Measurements from ENCODE around the gene RAD54L. TPM values are rescaled to one million over a fixed set of nuclear protein-coding genes. Genes with fewer than 3 reads are reported as not detected.

Gene RAD54L
- total RNA-seq, 1 experiment from 2014 or later, result 20.6 TPM

DNA sequence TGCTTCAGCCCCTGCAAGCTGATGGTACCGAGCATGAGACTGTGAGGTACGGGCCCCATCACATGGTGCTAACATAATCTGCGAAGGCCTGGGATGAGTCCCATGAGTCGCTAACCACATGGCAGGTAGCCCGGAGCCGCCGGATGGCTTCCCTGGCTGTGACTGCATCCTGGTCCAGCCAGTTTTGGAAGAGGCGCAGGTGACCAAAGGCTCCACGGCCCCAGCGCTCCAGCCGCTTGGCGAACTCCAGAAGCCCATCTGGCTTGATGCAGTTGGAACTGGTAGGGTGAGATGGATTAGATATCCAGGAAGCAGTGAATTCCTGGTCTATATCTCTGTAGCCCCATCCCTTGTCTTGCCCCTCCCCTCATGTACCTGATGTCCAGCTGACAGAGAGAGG lies 31.2 kb downstream of the RAD54L start:
- in situ Hi-C loops (cut with HindIII; ENCODE audit: low sequenced_read_pairs), result no loop called here
- DNase-seq (ENCODE audit: low spot score), result peak; percentile 87

DNA sequence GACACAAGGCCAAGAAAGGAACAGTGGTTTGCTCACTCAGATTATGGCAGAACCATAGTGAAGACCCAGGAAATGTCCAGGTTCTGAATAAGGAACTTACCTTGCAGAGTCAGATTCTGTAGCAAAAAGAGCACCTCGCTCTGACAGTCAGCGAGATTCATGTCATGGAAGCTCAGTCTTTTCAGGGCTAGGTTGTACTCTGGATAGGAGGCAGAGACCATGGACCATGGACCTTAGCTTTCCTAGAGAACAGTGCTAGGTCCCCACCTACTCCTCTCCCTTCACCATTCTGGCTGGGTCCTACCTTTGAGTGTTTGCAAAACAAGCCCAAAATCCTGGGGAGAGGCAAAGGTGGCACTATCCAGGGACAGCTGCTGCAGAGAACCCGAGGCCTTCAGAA lies 32.5 kb downstream of the RAD54L start:
- DNase-seq (ENCODE audit: low spot score), result no peak
- in situ Hi-C loops (cut with HindIII; ENCODE audit: low sequenced_read_pairs), result no loop called here

DNA sequence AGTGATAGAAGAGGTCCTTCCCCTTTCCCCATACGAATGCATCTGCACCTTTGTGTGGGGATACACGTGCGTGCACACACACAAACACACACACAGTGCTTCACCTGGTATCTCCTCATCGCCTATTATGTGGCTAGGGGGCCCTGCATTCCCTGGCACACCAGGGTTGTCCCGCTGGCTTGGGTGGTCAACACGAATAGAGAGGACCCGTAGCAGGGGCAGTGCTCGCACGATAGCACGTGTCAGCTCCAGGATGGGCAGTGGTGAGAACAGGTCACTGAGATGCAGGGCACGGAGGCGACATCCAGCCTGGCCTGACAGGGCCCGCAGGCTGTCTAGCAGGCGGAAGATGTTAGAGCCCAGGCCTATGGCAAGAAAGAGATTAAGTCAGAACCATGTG lies 33.5 kb downstream of the RAD54L start:
- in situ Hi-C loops (cut with HindIII; ENCODE audit: low sequenced_read_pairs), result no loop called here
- no peak for DNase-seq (ENCODE audit: low spot score)

DNA sequence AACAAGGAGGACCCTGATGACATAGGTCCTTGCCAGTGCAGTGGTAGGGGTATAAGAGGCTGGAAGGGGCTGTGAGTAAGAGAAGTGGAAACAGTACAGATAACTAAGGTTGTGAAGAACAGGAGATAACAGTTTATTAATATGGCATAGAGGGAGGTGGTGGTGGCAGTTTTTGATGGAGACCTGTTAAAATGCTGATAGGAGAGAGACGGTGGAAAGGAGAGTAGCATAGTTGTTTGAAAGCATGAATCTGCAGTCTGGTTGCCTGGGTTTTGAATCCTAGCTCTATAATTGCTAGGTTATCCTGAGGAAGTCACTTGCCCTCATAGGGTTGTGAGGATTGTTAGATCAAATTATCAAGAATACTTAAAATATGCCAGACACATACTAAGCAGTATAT lies 36.5 kb downstream of the RAD54L start:
- DNase-seq (ENCODE audit: low spot score), result no peak
- in situ Hi-C loops (cut with HindIII; ENCODE audit: low sequenced_read_pairs), result no loop called here

DNA sequence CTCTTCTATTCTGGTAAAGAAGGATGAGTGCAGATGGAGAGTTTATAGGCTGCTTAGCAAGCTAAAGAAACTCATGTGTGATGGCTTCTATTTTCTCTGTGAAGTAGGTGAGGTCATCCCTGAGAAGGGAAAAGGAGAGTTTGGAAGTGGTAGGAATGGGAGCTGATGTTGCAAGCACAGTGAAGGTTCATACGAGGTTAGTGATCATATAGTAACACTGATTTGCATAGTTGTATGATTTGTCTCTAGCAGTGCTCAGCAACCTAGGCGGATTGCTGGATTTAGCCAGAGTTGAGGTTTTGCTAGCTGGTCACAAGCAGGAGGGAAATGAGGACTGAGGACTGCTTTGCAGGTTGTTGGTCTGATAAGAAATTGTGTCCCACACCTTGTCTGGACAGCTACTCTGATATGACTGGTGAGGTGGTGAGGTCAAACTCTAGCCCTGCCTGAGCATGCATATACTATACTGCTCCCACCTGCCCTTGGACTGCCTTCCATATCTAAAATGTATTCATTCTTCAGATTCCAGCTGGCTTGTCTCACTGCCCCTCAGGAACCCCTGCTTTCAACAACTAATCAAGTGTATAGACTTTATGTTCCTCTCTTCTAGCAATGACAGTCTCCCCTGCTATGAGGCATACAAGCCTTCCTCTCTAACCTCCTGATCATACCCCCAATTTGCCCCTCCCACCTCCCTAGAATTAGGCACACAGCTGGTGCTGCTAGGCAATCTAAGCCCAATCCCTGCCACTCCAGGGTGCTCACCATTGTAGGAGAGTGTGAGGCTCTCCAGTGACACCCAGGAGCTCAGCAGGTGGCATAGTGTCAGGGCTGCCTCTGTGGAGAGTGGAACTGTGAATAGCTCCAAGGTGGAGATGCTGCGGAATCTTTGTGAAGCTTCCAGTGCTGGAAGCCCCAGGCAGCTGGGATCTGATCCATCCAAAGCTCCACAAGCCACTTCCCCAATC lies 37.3 kb downstream of the RAD54L start:
- DNase-seq (ENCODE audit: low spot score), result no peak
- in situ Hi-C loops (cut with HindIII; ENCODE audit: low sequenced_read_pairs), result no loop called here

DNA sequence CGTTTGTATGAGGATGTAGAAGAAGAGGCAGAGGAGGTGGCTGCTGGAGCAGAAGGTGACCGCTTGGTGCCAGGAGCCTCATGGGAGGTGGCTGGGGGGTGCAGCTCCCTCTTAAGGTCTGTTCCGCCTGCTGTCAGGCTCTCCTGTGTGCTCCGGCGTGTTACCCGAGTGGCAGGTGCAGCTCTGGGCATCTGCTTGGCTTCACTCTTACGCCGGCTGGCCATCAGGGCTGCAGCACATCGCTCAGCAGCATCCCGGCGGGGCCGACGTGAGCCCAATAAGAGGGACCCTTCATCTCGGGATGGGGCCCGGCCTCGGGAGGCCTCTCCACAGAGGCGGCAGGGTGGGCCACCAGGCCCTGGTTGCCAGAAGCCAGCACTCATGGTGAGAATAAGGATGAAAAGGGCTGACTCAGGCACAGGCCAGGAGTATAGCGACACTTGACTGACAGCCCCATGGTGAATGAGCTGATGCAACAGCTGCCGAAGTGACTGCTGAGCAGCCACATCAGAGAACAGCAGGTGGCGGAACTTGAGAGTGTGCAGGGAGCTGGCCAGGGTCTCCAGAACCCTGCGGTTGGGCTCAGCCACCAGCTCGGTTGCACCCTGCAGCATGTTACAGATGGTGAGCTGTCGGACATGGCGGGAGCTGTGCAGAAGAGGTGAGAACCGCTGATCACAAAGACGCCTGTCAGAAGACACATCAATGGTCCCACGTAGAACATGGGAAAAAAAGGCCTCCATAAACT lies 38.3 kb downstream of the RAD54L start:
- in situ Hi-C loops (cut with HindIII; ENCODE audit: low sequenced_read_pairs), result no loop called here
- DNase-seq (ENCODE audit: low spot score), result no peak

DNA sequence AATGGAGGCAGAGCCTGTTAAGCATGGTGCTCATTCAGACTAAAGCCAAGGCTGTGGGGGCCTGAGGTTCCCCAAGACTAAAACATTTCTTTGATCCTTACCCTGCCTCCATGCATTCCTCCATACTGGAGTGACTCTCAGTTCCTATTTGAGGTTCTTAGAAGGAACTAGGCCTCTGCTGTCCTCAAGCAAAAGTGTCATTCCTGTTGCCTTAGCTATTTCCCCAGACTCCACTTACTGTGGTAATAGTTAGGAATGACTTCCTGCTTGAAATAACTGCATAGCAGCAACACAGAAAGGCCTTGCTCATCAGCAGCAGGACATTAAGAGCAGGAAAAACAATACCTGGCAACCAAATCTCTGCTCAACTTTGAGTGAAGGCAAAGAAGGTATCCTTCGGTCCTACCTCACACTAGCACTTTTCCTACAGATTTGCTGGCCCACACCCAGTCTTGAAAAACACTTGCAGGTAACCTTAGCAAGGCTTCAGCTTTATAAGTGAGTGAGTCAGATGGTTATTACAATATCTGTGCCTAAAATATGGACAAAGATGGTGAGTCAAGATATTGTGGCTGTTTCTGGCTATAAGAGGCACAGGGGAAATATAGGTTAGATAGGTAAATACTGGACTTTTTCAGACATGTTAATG lies 41.0 kb downstream of the RAD54L start:
- DNase-seq (ENCODE audit: low spot score), result no peak
- in situ Hi-C loops (cut with HindIII; ENCODE audit: low sequenced_read_pairs), result no loop called here

DNA sequence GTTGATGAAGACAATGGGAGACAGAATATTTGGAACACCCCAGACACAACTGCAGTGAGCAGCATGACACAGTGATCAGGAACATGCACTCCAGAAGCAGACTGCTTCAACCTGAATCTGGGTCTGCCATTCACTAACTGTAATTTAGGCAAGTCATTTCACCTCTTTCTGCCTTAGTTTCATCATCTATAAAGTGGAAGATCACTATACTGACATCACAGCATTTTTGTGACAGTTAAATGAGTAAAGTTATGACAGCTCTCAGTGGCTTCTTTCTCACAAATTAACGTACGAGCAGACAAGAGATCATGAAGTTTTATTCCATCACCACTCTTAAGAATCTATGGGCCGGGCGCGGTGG lies 41.6 kb downstream of the RAD54L start:
- in situ Hi-C loops (cut with HindIII; ENCODE audit: low sequenced_read_pairs), result no loop called here
- no peak for DNase-seq (ENCODE audit: low spot score)

DNA sequence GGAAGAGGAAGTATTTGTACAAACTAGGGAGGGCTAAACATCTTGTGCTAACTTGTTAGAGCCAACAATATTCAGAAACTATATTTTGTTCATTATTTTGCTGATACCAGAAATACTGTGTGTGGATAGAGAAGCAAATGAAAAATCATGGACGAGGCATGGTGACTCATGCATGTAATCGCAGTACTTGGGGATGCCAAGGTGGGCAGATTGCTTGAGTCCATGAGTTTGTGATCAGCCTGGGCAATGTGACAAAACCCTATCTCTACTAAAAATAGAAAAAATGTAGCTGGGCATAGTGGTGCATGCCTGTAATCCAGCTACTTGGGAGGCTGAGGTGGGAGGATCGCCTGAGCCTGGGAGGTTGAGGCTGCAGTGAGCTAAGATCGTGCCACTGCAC lies 42.4 kb downstream of the RAD54L start:
- in situ Hi-C loops (cut with HindIII; ENCODE audit: low sequenced_read_pairs), result no loop called here

DNA sequence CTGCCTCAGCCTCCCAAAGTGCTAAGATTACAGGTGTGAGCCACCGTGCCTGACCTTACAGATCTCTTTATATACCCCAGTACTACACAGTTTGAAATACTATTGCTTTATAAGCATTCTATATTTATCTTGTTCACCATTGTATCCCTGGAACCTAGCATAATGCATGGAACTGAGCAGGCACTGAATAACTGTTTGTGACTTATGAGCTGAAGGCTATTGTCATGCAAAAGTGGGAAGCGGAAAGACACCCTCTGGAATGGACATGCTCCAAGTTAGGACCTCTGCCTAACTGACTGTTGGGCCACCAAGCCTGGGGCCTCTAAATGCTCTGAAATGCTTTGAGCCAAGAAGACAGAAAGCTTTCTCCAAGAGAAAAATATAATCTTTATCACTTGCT lies 47.7 kb downstream of the RAD54L start:
- no peak for DNase-seq (ENCODE audit: low spot score)
- in situ Hi-C loops (cut with HindIII; ENCODE audit: low sequenced_read_pairs), result no loop called here

More for the DNA sequence above, 42.4 kb downstream of the RAD54L start:
- DNase-seq (ENCODE audit: low spot score), result peak; percentile 39

DNA sequence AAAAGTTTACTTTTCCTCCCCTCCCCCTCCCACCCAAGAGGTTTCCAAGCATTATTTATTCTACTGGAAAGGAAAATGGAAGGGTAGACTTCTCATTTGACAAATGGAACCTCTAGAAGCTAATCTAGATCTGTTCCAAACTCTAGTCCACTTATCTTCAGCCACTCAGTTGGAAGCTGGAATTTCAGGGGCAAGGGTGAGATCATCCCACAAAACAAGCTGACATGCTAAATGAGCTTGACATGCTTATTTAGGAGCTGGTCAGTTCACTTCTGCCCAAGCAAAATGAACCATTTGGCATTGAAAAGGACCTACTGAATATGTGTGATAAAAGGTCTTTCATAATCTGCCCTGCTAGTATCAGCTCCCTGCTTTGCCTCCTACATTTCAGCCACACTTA lies 50.8 kb downstream of the RAD54L start:
- in situ Hi-C loops (cut with HindIII; ENCODE audit: low sequenced_read_pairs), result no loop called here
- no peak for DNase-seq (ENCODE audit: low spot score)

DNA sequence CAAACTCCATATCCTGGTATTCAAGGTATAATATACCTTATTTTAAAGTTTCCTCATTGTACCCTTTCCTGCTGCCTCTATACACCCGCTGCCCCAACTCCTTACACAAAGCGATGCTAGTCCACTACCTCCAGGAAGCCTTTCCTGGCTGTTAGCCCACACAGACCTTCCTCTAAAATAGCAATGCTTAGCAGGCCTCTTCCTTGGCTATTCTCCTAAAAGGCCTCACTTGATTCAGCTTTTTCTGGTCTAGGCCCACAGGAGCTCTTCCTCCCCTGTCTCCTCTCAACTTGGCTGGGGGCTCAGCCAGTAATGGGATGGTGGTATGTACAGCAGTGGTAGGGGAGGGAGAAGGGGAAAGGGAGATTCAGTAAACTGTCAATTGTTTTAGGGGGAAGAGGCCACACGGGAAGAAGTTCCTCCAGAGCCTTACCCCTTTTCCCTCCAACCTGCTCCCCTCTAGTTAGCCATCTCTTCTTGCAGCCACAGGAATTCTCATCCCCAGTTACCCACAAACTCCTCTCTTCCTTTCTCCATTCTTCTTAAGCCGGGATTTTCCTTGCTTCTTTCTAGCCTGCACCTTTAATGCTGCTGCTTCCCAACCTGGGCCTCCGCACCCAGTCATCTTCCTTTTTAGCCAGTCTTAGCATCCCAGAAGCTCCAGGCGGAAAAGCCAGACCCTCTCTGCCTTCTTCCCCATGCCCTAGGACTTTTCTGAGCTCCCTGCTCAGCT lies 53.3 kb downstream of the RAD54L start:
- DNase-seq (ENCODE audit: low spot score), result no peak
- in situ Hi-C loops (cut with HindIII; ENCODE audit: low sequenced_read_pairs), result no loop called here

DNA sequence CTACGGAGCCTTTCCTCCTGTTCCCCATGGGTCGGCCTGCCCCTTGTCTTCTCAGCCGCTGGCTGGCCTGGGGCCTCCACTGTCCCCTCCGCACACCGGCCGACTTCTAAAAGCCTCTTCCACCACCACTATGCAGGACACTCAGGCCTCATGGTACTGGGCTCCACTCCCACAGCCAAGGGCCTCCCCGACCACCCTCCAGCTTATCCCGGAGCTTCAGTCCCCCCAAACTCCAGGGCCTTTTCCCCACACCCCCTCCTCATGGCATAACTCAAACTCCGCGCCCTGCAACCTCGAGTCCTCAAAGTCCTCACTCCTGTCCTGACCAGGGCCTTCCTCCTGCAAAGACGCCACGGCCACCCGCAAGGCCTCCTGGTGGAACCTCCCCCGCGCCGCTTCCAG lies 53.8 kb downstream of the RAD54L start:
- DNase-seq (ENCODE audit: low spot score), result no peak
- in situ Hi-C loops (cut with HindIII; ENCODE audit: low sequenced_read_pairs), result no loop called here

DNA sequence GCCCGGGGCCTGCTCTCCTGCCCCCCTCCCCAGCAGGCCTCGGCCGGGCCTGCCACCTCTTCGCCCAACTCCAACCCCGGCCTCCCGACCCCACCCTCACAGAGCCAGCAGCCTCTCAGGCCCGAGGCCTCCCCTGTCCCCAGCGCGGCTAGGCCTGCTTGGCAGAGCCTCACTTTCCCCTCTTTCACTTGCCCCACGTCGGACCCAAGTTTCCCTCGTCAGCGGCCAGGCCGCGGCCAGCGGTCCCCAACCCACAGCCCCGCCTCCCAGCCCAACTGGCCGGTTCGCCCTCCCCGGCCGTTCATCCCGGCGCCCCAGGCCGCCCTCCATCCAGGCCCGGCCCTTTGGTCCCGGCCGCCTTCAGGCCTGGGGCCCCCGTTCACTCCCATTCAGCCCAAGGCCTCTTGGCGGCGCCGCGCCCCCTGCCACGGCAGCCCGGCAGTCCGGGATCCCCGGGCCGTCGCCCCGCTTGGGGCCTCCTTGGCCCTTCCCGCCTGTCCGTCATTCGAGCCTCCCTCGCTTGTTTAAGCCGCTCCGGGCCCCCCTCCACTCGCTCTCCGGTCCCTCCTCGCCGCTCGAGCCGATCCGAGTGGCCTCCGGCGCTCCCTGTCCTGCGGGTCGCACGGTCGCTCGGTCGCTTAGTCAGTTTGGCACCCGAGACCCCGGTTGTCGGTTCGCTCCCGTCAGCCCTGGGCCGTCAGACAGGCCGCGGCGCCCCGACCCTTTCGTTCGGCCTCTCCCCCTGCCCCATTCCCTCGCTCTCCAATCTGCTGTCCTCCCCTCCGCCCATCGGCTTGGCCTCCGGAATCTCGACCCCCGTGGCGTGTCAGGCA lies 54.5 kb downstream of the RAD54L start:
- in situ Hi-C loops (cut with HindIII; ENCODE audit: low sequenced_read_pairs), result no loop called here
- peak; percentile 27 for DNase-seq (ENCODE audit: low spot score)

DNA sequence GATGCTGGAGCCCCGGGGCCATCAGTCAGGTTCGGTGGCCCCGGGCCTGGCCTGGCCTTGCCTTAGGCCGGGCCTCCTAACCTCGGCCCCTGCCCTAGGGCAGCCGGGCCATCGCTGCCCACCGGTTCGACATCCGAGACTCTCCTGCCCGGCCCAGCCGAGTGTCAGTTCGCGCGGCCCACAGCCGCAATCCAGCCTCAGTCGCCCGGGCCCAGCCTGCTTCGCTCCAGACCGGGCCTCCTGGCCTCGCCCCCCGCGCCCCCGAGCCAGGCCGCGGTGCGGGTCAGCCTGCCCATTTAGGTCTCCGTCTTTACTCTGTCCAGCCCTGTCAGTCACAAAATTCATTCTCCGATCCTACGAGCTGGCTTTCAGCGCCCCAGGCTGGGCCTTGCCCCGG lies 55.1 kb downstream of the RAD54L start:
- no peak for DNase-seq (ENCODE audit: low spot score)
- in situ Hi-C loops (cut with HindIII; ENCODE audit: low sequenced_read_pairs), result no loop called here

DNA sequence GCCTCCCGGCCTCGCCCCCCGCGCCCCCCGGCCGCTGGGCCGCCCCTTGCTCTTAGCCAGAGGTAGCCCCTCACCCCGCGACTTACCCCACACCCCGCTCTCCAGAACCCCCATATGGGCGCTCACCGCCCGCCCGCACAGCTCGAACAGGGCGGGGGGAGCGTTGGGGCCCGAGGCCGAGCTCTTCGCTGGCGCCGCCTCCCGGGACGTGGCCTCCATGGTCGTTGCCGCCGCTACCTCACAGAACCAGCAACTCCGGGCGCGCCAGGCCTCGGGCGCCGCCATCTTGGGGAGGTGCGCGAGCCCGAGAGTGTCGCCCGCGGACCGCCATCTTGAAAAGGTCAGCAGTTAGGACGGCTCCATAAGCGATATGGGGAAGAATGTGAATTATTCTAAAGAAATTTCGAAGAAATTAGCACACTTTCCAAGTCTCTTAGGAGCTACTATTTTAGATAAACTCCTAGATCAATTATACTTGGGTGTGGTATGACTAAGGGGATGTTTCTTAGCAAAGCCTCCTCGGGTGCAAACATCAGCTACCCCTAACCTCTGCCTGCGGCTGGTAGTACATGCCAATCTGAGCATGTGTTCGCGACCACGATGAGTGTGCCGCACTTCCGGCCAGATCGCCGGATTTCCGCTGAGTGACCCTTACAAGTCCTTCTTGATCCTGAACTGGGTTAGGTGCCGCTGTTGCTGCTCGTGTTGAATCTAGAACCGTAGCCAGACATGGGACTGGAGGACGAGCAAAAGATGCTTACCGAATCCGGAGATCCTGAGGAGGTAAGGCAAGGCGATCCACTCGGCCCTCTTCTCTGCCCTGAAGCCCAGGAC lies 55.7 kb downstream of the RAD54L start, which contains the start of the genes LRRC41 and UQCRH:
Gene LRRC41, minus strand, starts transcription at position 579 of the 834 bp plus-strand sequence. Its CDS starts 294 bp downstream, at position 285.
Gene UQCRH, plus strand, starts transcription at position 661 of the 834 bp plus-strand sequence. Its CDS starts 69 bp downstream, at position 730.
- in situ Hi-C loops (cut with HindIII; ENCODE audit: low sequenced_read_pairs), result no loop called here
- peak; percentile 99 for DNase-seq (ENCODE audit: low spot score)

DNA sequence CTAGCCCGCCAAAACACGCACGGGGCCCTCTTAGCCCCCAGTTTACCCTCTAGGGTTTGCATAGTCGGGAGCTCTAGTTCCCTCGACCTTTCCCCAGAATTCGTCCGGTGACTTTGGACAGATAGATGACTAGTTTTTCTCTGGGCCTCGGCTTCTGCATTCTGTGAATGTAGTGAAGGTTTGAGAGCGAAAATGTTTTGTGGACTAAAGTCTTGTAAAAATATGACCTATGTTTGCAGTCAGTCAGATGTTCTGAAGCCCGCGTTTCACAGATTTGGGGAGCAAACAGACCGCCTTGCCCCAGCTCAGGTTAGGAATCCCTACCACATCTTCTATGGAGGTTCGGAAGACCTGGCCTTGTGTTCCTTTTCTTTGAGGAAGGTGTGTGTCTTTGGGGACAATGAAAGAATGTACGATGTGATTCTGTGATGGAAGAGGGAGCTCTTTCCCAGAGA lies 56.3 kb downstream of the RAD54L start:
- in situ Hi-C loops (cut with HindIII; ENCODE audit: low sequenced_read_pairs), result no loop called here

More for the DNA sequence above, 56.3 kb downstream of the RAD54L start:
- DNase-seq (ENCODE audit: low spot score), result no peak
